ENCODE results near the gene B3GALNT2. TPM values are rescaled to one million over a fixed set of nuclear protein-coding genes. Genes with fewer than 3 reads are reported as not detected.

Gene B3GALNT2
- total RNA-seq, 2 experiments from 2014 or later: 10.1 to 12.0 TPM

- intact Hi-C loops (cut with DNase I, micrococcal nuclease): no loop called here
- ChIA-PET POLR2A (no interaction called here), CTCF (interaction anchor here (0.6 to 1.0 kb wide), 3 partner anchors 10 to 32 kb away, joined by 3 read pairs; no protein-coding TSS in a partner anchor)
- no peak overlapping the region for H3K4me3 Mint-ChIP-seq
- H3K27me3 Mint-ChIP-seq: no peaks in the 10 kb centered on the region
- peak overlapping the region; percentile 28 for H3K27ac Mint-ChIP-seq
- ATAC-seq: no peak
- peaks cover 4% of the 10 kb centered on the region for H3K4me1 Mint-ChIP-seq
- H3K9me3 Mint-ChIP-seq (ENCODE audit: low read depth): no peaks in the 10 kb centered on the region
- no peak for DNase-seq
- H3K36me3 Mint-ChIP-seq (ENCODE audit: low read depth): peaks cover 31% of the 10 kb centered on the region
Observed at GRCh38 chr1:235450433-235450832, 53.8 kb downstream of the B3GALNT2 start.

DNA sequence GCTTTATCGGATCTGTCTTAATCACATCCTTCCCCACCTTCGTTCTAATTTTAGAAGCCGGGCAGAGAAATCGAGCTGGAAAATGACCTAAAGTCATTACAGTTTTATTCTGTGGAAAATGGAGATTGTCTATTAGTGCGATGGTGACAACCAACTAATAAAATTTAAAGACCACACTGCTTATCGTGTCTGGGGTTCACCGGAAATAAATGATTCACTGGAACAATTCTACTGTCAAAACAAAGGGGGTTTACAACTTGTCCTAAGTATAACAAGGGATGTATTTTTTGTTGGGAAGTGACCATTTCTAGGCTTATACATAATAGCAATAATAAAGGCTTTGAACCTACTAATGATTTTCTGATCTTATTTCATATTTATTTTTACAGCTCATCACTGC, 55.6 kb downstream of the B3GALNT2 start:
- Mint-ChIP-seq H3K36me3 (ENCODE audit: low read depth) (peaks cover 38% of the 10 kb centered on the region), H3K9me3 (ENCODE audit: low read depth) (no peaks in the 10 kb centered on the region), H3K4me3 (no peak overlapping the region), H3K27ac (no peak overlapping the region), H3K4me1 (peaks cover 4% of the 10 kb centered on the region), H3K27me3 (no peaks in the 10 kb centered on the region)
- ChIA-PET POLR2A (no interaction called here), CTCF (interaction anchor here (0.7 to 0.9 kb wide), 2 partner anchors 24 to 26 kb away, joined by 3 read pairs; no protein-coding TSS in a partner anchor)
- ATAC-seq (no peak), DNase-seq (no peak)
- intact Hi-C loops (cut with DNase I, micrococcal nuclease): no loop called here

DNA sequence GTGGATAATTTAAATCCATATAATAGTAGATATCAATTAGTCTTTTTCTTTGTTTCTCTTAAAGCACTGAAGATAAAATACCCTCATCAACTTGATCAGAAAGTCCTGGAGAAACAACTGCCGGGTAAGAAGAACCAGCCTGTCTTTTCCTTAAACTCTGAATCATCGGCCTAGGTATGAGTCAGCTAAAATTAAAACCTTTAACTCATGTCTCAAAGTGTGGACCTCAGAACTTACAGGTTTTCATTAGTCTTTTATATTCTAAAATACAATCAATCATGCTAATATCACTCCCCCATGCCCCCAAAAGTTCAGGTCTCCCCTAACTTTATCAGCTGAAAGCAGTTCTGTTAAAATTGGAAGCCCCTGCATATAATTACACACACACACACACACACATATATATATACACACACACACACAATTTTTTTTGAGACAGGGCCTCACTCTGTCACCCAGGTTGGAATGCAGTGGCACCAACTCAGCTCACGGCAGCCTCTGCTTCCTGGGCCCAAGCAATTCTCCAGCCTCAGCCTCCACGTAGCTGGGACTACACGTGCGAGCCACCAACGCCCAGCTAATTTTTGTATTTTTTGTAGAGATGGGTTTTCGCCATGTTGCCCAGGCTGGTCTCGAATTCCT, 61.3 kb downstream of the B3GALNT2 start:
- Mint-ChIP-seq H3K27ac (no peak overlapping the region), H3K27me3 (no peaks in the 10 kb centered on the region), H3K9me3 (ENCODE audit: low read depth) (no peaks in the 10 kb centered on the region), H3K4me3 (no peak overlapping the region), H3K4me1 (peaks cover 4% of the 10 kb centered on the region), H3K36me3 (ENCODE audit: low read depth) (peaks cover 28% of the 10 kb centered on the region)
- POLR2A ChIA-PET: no interaction called here
- intact Hi-C loops (cut with DNase I, micrococcal nuclease): no loop called here
- ATAC-seq (no peak), DNase-seq (no peak)
- CTCF ChIA-PET: interaction anchor here (0.5 to 3.0 kb wide), 4 partner anchors 26 to 668 kb away, joined by 3 to 9 read pairs (median 4); no protein-coding TSS in a partner anchor

GRCh38 chr1:235441159-235441685, 63.0 kb downstream of the B3GALNT2 start:
- H3K27ac Mint-ChIP-seq: peak overlapping the region; percentile 16
- H3K4me1 Mint-ChIP-seq: peaks cover 4% of the 10 kb centered on the region
- no peak overlapping the region for H3K4me3 Mint-ChIP-seq
- H3K36me3 Mint-ChIP-seq (ENCODE audit: low read depth): peaks cover 25% of the 10 kb centered on the region
- DNase-seq: no peak
- POLR2A ChIA-PET: no interaction called here
- intact Hi-C loops (cut with DNase I, micrococcal nuclease): no loop called here
- no peaks in the 10 kb centered on the region for H3K27me3 Mint-ChIP-seq
- no peak for ATAC-seq
- CTCF ChIA-PET: interaction anchor here (0.8 to 3.0 kb wide), 2 partner anchors 24 to 52 kb away, joined by 4 to 9 read pairs; no protein-coding TSS in a partner anchor
- no peaks in the 10 kb centered on the region for H3K9me3 Mint-ChIP-seq (ENCODE audit: low read depth)

- no peak overlapping the region for H3K27ac Mint-ChIP-seq
- ATAC-seq (no peak), DNase-seq (no peak)
- intact Hi-C loops (cut with DNase I, micrococcal nuclease): no loop called here
- CTCF ChIA-PET: no interaction called here
- peaks cover 22% of the 10 kb centered on the region for H3K36me3 Mint-ChIP-seq (ENCODE audit: low read depth)
- H3K4me3 Mint-ChIP-seq: no peak overlapping the region
- H3K4me1 Mint-ChIP-seq: no peaks in the 10 kb centered on the region
- H3K27me3 Mint-ChIP-seq: no peaks in the 10 kb centered on the region
- POLR2A ChIA-PET: no interaction called here
- H3K9me3 Mint-ChIP-seq (ENCODE audit: low read depth): no peaks in the 10 kb centered on the region
Observed at GRCh38 chr1:235434001-235434400, 70.3 kb downstream of the B3GALNT2 start.

GRCh38 chr1:235430991-235431390, 73.3 kb downstream of the B3GALNT2 start:
- Mint-ChIP-seq H3K36me3 (ENCODE audit: low read depth) (peaks cover 9% of the 10 kb centered on the region), H3K4me1 (no peaks in the 10 kb centered on the region), H3K9me3 (ENCODE audit: low read depth) (no peaks in the 10 kb centered on the region), H3K27me3 (no peaks in the 10 kb centered on the region), H3K27ac (no peak overlapping the region), H3K4me3 (no peak overlapping the region)
- ChIA-PET POLR2A (interaction anchor here (0.5 kb wide), 1 partner anchor 43 kb away, joined by 4 read pairs; no protein-coding TSS in a partner anchor), CTCF (no interaction called here)
- intact Hi-C loops (cut with DNase I, micrococcal nuclease): no loop called here
- ATAC-seq (no peak), DNase-seq (no peak)

GRCh38 chr1:235429143-235429542, 75.1 kb downstream of the B3GALNT2 start:
- no peaks in the 10 kb centered on the region for H3K4me1 Mint-ChIP-seq
- DNase-seq: no peak
- intact Hi-C loops (cut with DNase I, micrococcal nuclease): no loop called here
- peaks cover 3% of the 10 kb centered on the region for H3K36me3 Mint-ChIP-seq (ENCODE audit: low read depth)
- H3K27ac Mint-ChIP-seq: no peak overlapping the region
- no peak overlapping the region for H3K4me3 Mint-ChIP-seq
- ATAC-seq: no peak
- POLR2A ChIA-PET: no interaction called here
- H3K9me3 Mint-ChIP-seq (ENCODE audit: low read depth): no peaks in the 10 kb centered on the region
- H3K27me3 Mint-ChIP-seq: no peaks in the 10 kb centered on the region
- CTCF ChIA-PET: interaction anchor here (2.5 kb wide), 1 partner anchor 12 kb away, joined by 15 read pairs; no protein-coding TSS in a partner anchor

- no peaks in the 10 kb centered on the region for H3K36me3 Mint-ChIP-seq (ENCODE audit: low read depth)
- no peak overlapping the region for H3K4me3 Mint-ChIP-seq
- no peak overlapping the region for H3K27ac Mint-ChIP-seq
- no peaks in the 10 kb centered on the region for H3K27me3 Mint-ChIP-seq
- peaks cover 14% of the 10 kb centered on the region for H3K4me1 Mint-ChIP-seq
- no peak for ATAC-seq
- no peak for DNase-seq
- intact Hi-C loops (cut with DNase I, micrococcal nuclease): no loop called here
- ChIA-PET POLR2A (no interaction called here), CTCF (interaction anchor here (0.7 to 2.5 kb wide), 2 partner anchors 11 to 77 kb away, joined by 3 to 15 read pairs; partner anchors contain the start of gene B3GALNT2)
- no peaks in the 10 kb centered on the region for H3K9me3 Mint-ChIP-seq (ENCODE audit: low read depth)
Observed at GRCh38 chr1:235427447-235427846, 76.8 kb downstream of the B3GALNT2 start.

GRCh38 chr1:235426680-235427079, 77.6 kb downstream of the B3GALNT2 start:
- DNase-seq (no peak), ATAC-seq (no peak)
- CTCF ChIA-PET: interaction anchor here (0.7 to 2.5 kb wide), 3 partner anchors 10 to 77 kb away, joined by 3 to 15 read pairs (median 3); partner anchors contain the start of gene B3GALNT2
- intact Hi-C loops (cut with DNase I, micrococcal nuclease): no loop called here
- POLR2A ChIA-PET: no interaction called here
- Mint-ChIP-seq H3K9me3 (ENCODE audit: low read depth) (no peaks in the 10 kb centered on the region), H3K4me1 (peaks cover 14% of the 10 kb centered on the region), H3K36me3 (ENCODE audit: low read depth) (no peaks in the 10 kb centered on the region), H3K4me3 (no peak overlapping the region), H3K27me3 (no peaks in the 10 kb centered on the region), H3K27ac (no peak overlapping the region)

DNA sequence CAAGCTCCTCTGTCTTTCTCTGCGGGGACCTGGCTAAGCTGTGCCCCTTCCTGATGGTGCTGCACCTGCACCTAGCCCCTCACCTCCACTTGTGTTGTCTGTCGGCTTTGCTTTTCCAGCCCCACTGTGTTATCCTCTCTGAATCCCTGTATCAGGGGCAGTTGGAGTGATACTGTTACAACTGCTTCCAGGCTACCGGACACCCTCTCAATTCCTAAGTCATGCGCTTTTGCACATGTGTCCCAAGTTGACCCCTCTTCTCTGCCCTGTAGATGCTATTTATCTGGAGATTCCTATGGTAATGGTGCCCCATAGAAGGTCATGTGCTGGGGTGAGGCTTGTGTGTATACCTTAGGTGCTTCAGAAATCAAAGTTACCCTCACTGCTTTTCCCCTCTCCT, 78.1 kb downstream of the B3GALNT2 start:
- Mint-ChIP-seq H3K27me3 (no peaks in the 10 kb centered on the region), H3K27ac (no peak overlapping the region), H3K36me3 (ENCODE audit: low read depth) (no peaks in the 10 kb centered on the region), H3K9me3 (ENCODE audit: low read depth) (no peaks in the 10 kb centered on the region), H3K4me1 (peaks cover 14% of the 10 kb centered on the region), H3K4me3 (no peak overlapping the region)
- POLR2A ChIA-PET: no interaction called here
- intact Hi-C loops (cut with DNase I, micrococcal nuclease): no loop called here
- CTCF ChIA-PET: interaction anchor here (0.7 kb wide), 1 partner anchor 32 kb away, joined by 3 read pairs; no protein-coding TSS in a partner anchor
- no peak for DNase-seq
- no peak for ATAC-seq

- ChIA-PET CTCF (interaction anchor here (1.3 kb wide), 1 partner anchor 9 kb away, joined by 4 read pairs; no protein-coding TSS in a partner anchor), POLR2A (no interaction called here)
- intact Hi-C loops (cut with DNase I, micrococcal nuclease): no loop called here
- Mint-ChIP-seq H3K27ac (no peak overlapping the region), H3K9me3 (ENCODE audit: low read depth) (no peaks in the 10 kb centered on the region), H3K27me3 (no peaks in the 10 kb centered on the region), H3K36me3 (ENCODE audit: low read depth) (peaks cover 3% of the 10 kb centered on the region), H3K4me1 (peaks cover 14% of the 10 kb centered on the region), H3K4me3 (no peak overlapping the region)
- ATAC-seq: no peak
- DNase-seq: no peak
Observed at GRCh38 chr1:235425357-235425756, 78.9 kb downstream of the B3GALNT2 start.

GRCh38 chr1:235424092-235424491, 80.2 kb downstream of the B3GALNT2 start:
- H3K9me3 Mint-ChIP-seq (ENCODE audit: low read depth): no peaks in the 10 kb centered on the region
- H3K36me3 Mint-ChIP-seq (ENCODE audit: low read depth): peaks cover 3% of the 10 kb centered on the region
- ChIA-PET POLR2A (interaction anchor here (0.6 kb wide), 1 partner anchor 262 kb away, joined by 5 read pairs; no protein-coding TSS in a partner anchor), CTCF (interaction anchor here (1.4 kb wide), 1 partner anchor 9 kb away, joined by 6 read pairs; no protein-coding TSS in a partner anchor)
- ATAC-seq (peak; percentile 74), DNase-seq (peak; percentile 26)
- H3K4me1 Mint-ChIP-seq: peaks cover 14% of the 10 kb centered on the region
- H3K27me3 Mint-ChIP-seq: no peaks in the 10 kb centered on the region
- H3K27ac Mint-ChIP-seq: no peak overlapping the region
- no peak overlapping the region for H3K4me3 Mint-ChIP-seq
- intact Hi-C loops (cut with DNase I, micrococcal nuclease): no loop called here

Measured in activated CD4-positive, alpha-beta T cell treated with anti-CD3 and anti-CD28 coated beads for 36 hours (primary cell).